ENCODE measurements around the gene ZNF580. TPM values are rescaled to one million over a fixed set of nuclear protein-coding genes. Genes with fewer than 3 reads are reported as not detected.

The ZNF580 gene, protein sequence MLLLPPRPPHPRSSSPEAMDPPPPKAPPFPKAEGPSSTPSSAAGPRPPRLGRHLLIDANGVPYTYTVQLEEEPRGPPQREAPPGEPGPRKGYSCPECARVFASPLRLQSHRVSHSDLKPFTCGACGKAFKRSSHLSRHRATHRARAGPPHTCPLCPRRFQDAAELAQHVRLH
- total RNA-seq (2014; rRNA removed; shearing (Covaris generic)) = 16.0 and 25.0 TPM in 2 replicates

DNA sequence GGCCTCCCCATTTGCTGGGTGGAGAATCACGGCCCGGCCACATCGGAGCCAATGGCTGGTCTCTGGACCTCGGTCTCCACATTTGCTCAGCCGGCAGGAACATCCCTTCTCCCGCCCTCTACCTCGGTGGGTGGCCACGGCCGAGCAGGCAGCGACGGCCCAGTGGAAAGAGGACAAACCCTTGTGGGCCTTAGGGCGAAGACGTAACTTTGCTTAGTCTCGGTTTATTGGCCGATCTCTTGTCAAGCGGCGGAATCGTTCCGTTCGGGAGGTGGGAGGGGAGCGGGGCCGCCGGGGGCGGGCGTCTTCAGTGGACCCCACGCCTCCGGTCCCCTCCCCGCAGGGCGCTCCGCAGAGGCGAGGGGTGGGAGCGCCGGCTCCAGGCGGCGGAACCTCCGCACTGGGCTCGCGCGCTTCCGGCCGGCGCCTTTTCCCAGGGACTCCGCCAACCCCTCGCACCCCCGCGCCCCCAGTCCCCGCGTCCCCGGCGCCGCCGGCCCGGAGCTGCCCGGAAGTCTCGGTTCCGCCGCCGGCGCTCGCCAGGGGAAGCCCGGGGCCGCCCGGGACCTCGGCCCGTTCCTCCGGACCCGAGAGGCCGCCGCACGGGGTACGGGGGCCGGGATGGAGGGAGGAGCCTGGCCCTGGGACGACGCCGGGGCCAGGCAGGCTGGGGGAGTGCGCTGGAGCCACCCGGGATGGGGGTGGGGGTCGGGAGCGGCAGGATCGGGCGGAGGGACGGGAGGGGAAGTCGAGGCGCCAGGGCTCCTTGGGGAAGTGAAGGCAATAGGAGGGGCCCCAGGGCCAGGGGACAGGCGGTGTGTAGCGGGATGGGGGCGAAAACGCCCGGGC lies at the start of gene ZNF580:
Gene ZNF580 (plus strand): TSS at position 426 of the 849 bp plus-strand sequence. CDS start 1,507 bp downstream, outside the sequence.
- no peaks in the 10 kb centered on the region for H3K27me3 ChIP-seq (ENCODE audit: control insufficient read depth, insufficient read depth, low read length)
- H3K36me3 ChIP-seq (replicated peaks; ENCODE audit: control insufficient read depth, insufficient read depth, low read length) = peaks cover 10% of the 10 kb centered on the region
- peak; percentile 96 for DNase-seq
- peak within 1 kb of the TSS; percentile 81 for H3K4me3 ChIP-seq (ENCODE audit: insufficient read depth, low read depth, low read length)

DNA sequence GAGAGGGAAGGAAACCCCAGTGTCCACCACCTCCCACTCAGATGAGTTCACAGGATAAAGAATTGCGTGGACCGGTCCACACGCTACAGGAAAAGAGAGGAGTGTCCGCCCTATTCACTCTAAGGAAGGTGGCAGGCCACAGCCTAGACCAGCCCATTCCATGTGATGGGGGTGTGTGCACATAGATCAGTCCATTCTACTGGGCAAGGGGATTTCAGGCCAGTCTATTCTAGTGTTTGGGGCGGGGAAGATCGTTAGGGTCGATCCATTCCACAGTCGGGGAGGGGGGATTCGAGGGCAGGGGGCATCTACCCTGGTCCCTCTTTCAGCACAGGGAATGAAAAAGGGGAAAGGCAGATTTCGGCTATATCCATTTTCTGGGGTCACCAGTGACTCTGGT lies 49.2 kb upstream of the ZNF580 start:
- peak; percentile 59 for DNase-seq
- peaks cover 3% of the 10 kb centered on the region for H3K36me3 ChIP-seq (replicated peaks; ENCODE audit: control insufficient read depth, insufficient read depth, low read length)
- no peaks in the 10 kb centered on the region for H3K27me3 ChIP-seq (ENCODE audit: control insufficient read depth, insufficient read depth, low read length)
- no peak overlapping the region for H3K4me3 ChIP-seq (ENCODE audit: insufficient read depth, low read depth, low read length)

DNA sequence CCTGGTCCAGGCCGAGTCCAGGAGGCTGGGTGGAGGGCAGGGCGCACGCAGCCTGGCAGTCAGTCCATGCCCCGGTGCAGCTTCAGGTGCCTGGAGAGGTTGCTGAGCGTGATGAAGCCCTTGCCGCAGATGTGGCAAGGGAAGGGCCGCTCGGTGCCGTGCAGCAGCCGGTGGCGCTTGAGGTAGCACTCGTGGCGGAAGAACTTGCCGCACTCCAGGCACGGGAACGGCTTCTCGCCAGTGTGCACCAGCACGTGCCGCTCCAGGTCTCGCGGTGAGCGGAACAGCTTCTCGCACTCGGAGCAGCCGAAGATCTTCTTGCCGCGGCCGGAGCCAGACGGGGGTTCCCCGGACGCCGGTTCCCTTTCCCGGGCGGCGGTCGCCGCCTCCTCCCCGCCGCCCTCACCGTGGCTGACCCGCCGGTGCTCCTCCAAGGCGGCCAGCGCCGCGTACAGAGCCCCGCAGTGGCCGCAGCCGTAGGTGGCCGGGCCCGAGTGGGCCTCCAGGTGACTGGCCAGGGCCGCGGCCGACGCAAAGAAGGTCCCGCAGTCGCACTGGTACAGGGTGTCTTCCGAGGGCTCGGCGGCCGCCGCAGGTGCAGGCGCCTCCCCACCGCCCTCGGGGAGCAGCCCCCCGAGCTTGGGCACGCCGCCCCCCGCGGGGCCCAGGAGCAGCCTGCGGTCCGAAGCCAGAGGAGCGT lies 48.3 kb upstream of the ZNF580 start:
- Histone ChIP-seq H3K4me3 (ENCODE audit: insufficient read depth, low read depth, low read length) (peak overlapping the region; percentile 2; the same call in 1 of the 2 replicates), H3K27me3 (ENCODE audit: control insufficient read depth, insufficient read depth, low read length) (no peaks in the 10 kb centered on the region), H3K36me3 (replicated peaks; ENCODE audit: control insufficient read depth, insufficient read depth, low read length) (peaks cover 3% of the 10 kb centered on the region)
- no peak for DNase-seq

DNA sequence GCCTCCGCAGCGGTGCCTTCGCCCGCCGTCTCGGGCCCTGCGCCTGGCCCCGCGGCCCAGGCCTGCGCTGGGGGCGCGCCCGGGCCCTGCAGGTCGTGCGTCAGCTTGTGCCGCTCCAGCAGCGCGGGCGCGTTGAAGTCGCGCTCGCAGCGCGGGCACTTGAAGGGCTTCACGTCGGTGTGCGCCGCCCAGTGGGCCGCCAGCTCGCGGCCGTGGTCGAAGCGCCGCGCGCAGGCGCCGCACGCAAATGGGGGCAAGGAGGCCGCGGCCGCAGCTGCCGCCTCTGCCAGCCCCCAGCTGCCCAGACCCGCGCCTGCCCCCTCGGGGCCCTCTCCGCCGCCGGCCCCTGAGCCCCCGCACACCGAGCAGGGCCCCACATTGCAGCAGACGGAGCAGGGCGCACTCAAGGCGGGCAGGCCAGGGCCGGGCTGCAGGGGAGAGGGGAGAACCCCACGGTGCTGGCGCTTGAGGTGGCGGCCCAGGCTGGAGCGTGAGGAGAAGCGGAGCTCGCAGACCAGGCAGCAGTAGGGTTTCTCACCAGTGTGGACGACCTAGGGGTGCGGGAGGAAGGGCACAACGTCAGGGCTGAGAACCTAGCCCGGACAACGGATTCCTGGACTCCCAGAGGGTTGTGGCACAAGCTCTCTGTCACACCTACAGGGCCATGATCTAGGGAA lies 47.6 kb upstream of the ZNF580 start:
- no peak overlapping the region for H3K4me3 ChIP-seq (ENCODE audit: insufficient read depth, low read depth, low read length)
- no peak for DNase-seq
- H3K27me3 ChIP-seq (ENCODE audit: control insufficient read depth, insufficient read depth, low read length) = no peaks in the 10 kb centered on the region
- H3K36me3 ChIP-seq (replicated peaks; ENCODE audit: control insufficient read depth, insufficient read depth, low read length) = peaks cover 3% of the 10 kb centered on the region

DNA sequence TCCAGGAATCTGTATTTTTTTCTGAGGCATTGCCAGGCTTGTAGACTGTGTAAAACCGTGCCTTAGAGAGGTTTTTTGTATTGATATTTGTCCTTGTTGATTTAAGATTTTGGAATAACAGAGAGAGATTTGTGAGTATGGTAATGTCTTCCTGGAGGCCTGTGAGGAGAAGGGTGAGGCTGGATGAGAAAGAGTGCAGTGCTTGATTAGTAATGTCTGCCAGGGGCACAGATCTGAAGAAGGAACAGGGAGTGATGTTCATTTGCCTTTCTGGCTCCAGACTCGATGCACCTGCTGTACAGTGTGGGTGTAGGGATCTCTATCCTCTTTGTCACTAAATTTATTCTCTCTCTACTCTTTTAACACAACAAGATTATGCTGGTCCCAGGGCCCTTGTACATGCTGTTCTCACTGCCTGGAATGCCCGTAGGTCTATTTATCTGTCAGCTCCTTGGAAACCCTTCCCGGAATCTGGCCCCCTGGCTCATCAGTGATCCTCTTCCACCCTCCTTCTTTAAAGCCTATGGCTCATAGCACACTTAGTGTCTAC lies 45.7 kb upstream of the ZNF580 start:
- DNase-seq = no peak
- H3K36me3 ChIP-seq (replicated peaks; ENCODE audit: control insufficient read depth, insufficient read depth, low read length) = peaks cover 3% of the 10 kb centered on the region
- H3K27me3 ChIP-seq (ENCODE audit: control insufficient read depth, insufficient read depth, low read length) = no peaks in the 10 kb centered on the region
- no peak overlapping the region for H3K4me3 ChIP-seq (ENCODE audit: insufficient read depth, low read depth, low read length)

DNA sequence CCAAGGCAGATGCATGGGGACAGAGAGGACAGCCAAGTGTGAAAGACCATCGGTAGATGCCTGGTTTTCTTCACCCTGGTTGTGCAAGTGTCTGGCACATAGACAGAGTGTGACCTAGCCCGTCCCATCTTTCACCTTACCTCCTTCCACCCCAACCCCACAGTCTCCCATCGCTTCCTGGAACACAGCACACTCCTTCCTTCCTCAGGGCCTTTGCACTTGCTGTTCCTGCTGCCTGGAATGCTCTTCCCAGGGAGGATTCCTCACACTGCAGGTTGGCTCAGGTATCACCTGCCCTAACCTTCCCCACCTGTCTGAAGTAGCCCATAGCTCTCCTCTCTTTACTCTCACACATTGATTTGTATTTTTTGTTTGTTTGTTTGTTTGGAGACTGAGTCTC lies 44.5 kb upstream of the ZNF580 start:
- Histone ChIP-seq H3K4me3 (ENCODE audit: insufficient read depth, low read depth, low read length) (no peak overlapping the region), H3K36me3 (replicated peaks; ENCODE audit: control insufficient read depth, insufficient read depth, low read length) (peaks cover 3% of the 10 kb centered on the region), H3K27me3 (ENCODE audit: control insufficient read depth, insufficient read depth, low read length) (no peaks in the 10 kb centered on the region)
- DNase-seq = no peak

DNA sequence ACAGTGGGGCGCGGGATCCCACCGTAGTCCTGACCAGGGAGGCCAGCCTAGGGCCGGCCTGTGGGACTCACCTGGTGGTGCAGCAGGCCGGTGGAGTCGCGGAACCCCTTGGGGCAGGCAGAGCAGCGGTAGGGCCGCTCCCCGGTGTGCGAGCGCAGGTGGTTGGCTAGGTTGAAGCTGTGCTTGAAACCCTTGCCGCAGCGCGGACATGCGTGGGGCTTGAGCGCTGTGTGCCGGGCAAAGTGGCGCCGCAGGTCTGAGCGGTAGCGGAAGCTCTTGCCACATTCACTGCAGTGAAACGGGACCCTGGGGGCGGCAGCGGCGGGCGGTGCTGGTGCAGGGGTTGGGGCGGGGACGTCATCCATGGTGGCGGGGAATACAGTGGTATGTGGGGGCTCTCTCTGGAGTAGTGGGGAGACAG lies 43.3 kb upstream of the ZNF580 start:
- Histone ChIP-seq H3K36me3 (replicated peaks; ENCODE audit: control insufficient read depth, insufficient read depth, low read length) (peaks cover 3% of the 10 kb centered on the region), H3K4me3 (ENCODE audit: insufficient read depth, low read depth, low read length) (peak overlapping the region; percentile 43), H3K27me3 (ENCODE audit: control insufficient read depth, insufficient read depth, low read length) (no peaks in the 10 kb centered on the region)
- no peak for DNase-seq

DNA sequence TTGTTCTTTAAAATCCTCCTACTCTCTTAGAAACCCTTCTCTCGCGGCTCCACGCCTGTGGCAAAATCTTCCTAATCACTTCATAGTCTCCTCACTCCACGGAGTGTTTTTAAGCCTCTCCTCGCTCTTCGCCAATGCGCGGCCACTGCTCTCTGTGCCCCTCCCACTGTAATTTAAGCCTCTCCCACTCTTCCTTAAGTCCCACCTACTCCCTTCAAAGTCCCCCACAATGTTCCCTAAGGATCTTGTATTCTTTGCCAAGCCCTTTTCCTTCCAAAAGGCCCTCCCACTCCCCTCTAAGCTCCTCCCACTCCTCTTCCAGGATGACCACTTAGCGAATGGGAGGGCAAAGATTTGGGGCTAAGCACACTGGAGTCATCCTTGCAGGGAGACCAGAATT lies 42.8 kb upstream of the ZNF580 start:
- no peaks in the 10 kb centered on the region for H3K27me3 ChIP-seq (ENCODE audit: control insufficient read depth, insufficient read depth, low read length)
- peak; percentile 71 for DNase-seq
- H3K36me3 ChIP-seq (replicated peaks; ENCODE audit: control insufficient read depth, insufficient read depth, low read length) = peaks cover 3% of the 10 kb centered on the region
- peak overlapping the region; percentile 43 for H3K4me3 ChIP-seq (ENCODE audit: insufficient read depth, low read depth, low read length)

DNA sequence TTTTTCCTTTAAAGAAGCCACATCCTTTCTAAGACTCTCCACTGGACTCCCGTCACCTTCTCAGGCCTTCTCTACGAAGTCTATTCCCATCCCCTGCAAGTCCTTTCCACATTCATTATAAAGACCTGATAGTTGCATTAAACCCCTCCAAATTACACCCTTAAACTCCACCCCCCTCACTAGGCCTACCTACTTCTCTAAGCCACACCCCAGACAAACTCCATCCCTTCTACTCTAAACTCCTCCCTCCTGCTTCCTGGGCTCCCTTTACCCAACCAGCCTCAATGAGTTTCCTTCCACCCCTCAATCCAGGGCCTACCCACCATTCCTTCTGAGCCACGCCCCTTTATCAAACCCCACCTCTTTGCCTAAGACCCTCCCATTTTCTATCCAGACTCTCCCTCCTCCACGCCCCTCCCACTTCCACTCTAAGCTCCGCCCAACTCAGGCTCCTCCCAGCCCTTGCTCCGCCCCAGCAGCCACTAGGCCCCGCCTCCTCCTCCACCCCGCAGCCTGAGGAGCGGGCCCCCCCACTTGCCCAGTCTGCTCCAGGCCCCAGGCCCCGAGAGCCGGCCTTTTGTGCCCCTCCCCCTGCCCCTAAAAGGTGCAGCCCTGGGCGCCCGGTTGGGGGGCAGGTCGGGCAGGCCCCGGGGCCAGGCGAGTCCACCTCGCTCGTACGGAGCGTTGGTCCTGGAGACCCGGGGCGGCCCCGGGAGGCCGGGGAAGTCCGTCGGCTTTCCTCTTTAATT lies 41.9 kb upstream of the ZNF580 start:
- peaks cover 3% of the 10 kb centered on the region for H3K36me3 ChIP-seq (replicated peaks; ENCODE audit: control insufficient read depth, insufficient read depth, low read length)
- H3K4me3 ChIP-seq (ENCODE audit: insufficient read depth, low read depth, low read length) = peak overlapping the region; percentile 57
- DNase-seq = peak; percentile 96
- no peaks in the 10 kb centered on the region for H3K27me3 ChIP-seq (ENCODE audit: control insufficient read depth, insufficient read depth, low read length)

DNA sequence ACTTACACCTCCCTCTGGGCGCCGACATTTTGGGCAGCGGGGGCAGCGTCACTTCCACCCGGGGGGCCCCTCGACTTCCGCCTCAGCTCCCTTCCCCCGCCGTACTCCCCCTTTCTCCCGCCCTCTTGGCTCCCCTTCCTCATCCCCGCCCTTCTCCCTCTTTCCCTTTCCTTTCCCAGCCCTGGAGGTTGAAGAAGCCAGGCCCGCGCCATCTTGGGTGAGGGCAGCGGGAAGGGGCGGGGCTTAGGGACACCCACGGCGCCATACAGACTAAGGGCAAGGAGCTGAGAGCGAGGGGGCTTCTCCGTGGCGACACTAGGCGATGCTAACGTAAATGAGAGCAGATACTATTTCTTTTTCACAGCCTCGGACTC lies 41.3 kb upstream of the ZNF580 start, which contains the start of gene FIZ1:
Gene FIZ1 (minus strand): TSS at position 50 of the 374 bp plus-strand sequence. CDS start 1,652 bp downstream, outside the sequence.
- H3K27me3 ChIP-seq (ENCODE audit: control insufficient read depth, insufficient read depth, low read length) = no peaks in the 10 kb centered on the region
- DNase-seq = peak; percentile 96
- peaks cover 3% of the 10 kb centered on the region for H3K36me3 ChIP-seq (replicated peaks; ENCODE audit: control insufficient read depth, insufficient read depth, low read length)
- H3K4me3 ChIP-seq (ENCODE audit: insufficient read depth, low read depth, low read length) = peak within 1 kb of the TSS; percentile 57

DNA sequence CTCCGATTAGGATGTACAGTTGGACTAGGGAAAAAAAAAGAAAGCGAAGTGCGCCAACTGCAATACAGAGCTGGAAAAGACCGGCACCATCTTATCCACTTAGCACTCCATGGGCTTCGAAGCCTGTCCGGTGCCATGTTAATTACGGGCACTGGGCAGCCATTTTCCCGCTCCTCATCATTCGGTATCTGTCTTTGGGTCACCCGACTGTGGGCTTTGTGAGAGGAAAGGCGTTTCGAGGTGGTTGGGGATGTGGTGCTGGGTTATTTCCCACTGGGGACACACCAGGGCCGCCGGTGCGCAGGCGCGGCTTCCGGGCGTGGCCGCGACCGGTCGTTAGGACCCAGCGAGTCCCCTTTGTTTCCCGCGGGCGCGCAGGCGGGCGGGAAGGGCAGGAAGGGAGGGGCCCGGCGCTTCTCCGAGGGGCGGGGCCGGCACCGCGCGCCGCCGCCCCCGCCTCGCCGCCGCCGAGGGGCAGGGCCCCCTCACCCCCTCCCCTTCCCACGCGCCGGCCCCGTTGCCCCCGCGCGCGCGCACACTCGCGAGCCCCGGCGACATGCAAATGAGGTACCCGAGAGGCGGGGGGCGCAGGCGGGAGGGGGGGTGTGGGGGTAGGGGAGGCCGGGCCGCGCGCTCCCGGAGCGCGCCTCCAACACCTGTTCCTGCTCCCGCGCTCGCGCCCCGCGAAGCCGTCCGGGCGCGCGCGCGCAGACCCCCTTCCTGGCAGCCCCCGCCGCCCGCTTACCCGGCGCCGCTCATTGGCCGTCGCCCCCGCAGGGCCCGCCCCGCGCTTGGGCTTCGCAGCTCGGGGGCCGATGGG lies 40.8 kb upstream of the ZNF580 start, which contains the start of gene ZNF524:
Gene ZNF524 (plus strand): TSS at position 447 of the 820 bp plus-strand sequence. CDS start 1,825 bp downstream, outside the sequence.
- Histone ChIP-seq H3K4me3 (ENCODE audit: insufficient read depth, low read depth, low read length) (peak within 1 kb of the TSS; percentile 57), H3K27me3 (ENCODE audit: control insufficient read depth, insufficient read depth, low read length) (no peaks in the 10 kb centered on the region), H3K36me3 (replicated peaks; ENCODE audit: control insufficient read depth, insufficient read depth, low read length) (peaks cover 3% of the 10 kb centered on the region)
- DNase-seq = peak; percentile 98

DNA sequence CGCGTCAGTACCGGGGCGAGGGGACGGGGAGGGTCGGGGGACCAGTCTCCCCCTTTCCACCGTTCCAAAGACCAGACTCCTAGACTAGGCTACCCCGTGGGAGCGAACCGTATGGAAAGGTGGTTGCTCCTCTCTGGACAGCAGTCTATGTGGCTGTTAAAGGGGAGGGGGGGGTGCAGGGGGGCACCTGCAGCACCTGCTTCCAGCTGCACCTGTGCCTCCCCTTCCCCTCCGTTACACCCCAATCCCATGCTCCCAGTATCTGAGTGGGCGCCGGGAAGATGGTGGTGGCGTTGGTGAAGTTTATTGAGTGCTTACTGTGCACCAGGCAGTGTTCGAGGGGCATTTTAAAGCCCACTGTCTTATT lies 40.2 kb upstream of the ZNF580 start:
- H3K36me3 ChIP-seq (replicated peaks; ENCODE audit: control insufficient read depth, insufficient read depth, low read length) = peaks cover 3% of the 10 kb centered on the region; the same call in 1 of the 2 replicates
- no peak for DNase-seq
- no peaks in the 10 kb centered on the region for H3K27me3 ChIP-seq (ENCODE audit: control insufficient read depth, insufficient read depth, low read length)
- H3K4me3 ChIP-seq (ENCODE audit: insufficient read depth, low read depth, low read length) = peak overlapping the region; percentile 57

DNA sequence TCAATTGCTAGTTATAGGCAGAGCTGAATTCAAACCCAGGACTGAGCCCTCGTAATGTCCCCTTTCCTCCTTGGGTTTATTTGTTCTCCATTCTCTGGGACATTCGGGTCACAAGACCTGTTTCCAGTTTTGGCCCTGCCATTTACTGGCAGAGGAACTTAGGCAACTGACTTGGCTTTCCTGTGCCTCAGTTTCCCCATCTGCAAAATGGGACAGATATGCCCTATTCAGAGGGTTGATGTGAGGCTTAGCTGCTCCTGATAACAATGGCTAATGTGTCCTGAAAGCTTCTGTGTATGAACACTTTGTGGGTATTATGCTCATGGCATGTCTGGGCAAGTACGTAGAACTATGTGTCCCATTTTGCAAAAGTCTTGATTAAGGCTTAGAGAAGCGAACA lies 39.7 kb upstream of the ZNF580 start:
- peaks cover 3% of the 10 kb centered on the region; the same call in 1 of the 2 replicates for H3K36me3 ChIP-seq (replicated peaks; ENCODE audit: control insufficient read depth, insufficient read depth, low read length)
- H3K27me3 ChIP-seq (ENCODE audit: control insufficient read depth, insufficient read depth, low read length) = no peaks in the 10 kb centered on the region
- H3K4me3 ChIP-seq (ENCODE audit: insufficient read depth, low read depth, low read length) = peak overlapping the region; percentile 57
- DNase-seq = no peak
